Measurements from ENCODE around the gene C12orf42.

The C12orf42 gene

GRCh38 chr12:103423516-103423910, 72.3 kb downstream of the C12orf42 start:
- no peak for DNase-seq

GRCh38 chr12:103422746-103423515, 72.8 kb downstream of the C12orf42 start:
- DNase-seq, result peak; percentile 99

GRCh38 chr12:103422328-103422727, 73.4 kb downstream of the C12orf42 start:
- DNase-seq, result peak; percentile 72

- DNase-seq, result no peak
Measured at GRCh38 chr12:103421402-103421801, 74.4 kb downstream of the C12orf42 start.

- peak; percentile 95 for DNase-seq
Measured at GRCh38 chr12:103415681-103416080, 80.1 kb downstream of the C12orf42 start.

GRCh38 chr12:103401421-103401820, 94.3 kb downstream of the C12orf42 start:
- peak; percentile 39 for DNase-seq

- DNase-seq, result no peak
Measured at GRCh38 chr12:103399986-103400385, 95.8 kb downstream of the C12orf42 start.

- DNase-seq, result no peak
Measured at GRCh38 chr12:103397536-103397935, 98.2 kb downstream of the C12orf42 start.

GRCh38 chr12:103392722-103393121, 103.0 kb downstream of the C12orf42 start:
- no peak for DNase-seq

GRCh38 chr12:103391103-103391502, 104.7 kb downstream of the C12orf42 start:
- DNase-seq, result no peak

- DNase-seq, result peak; percentile 88
Measured at GRCh38 chr12:103387385-103387784, 108.4 kb downstream of the C12orf42 start.

GRCh38 chr12:103386451-103386850, 109.3 kb downstream of the C12orf42 start:
- no peak for DNase-seq

- DNase-seq, result no peak
Measured at GRCh38 chr12:103382736-103383346, 112.9 kb downstream of the C12orf42 start.

GRCh38 chr12:103382119-103382518, 113.6 kb downstream of the C12orf42 start:
- no peak for DNase-seq

- no peak for DNase-seq
Measured at GRCh38 chr12:103379670-103380069, 116.1 kb downstream of the C12orf42 start.

- DNase-seq, result peak; percentile 98
Measured at GRCh38 chr12:103373088-103373523, 122.7 kb downstream of the C12orf42 start.

GRCh38 chr12:103369929-103370328, 125.8 kb downstream of the C12orf42 start:
- DNase-seq, result no peak

GRCh38 chr12:103368167-103368566, 127.6 kb downstream of the C12orf42 start:
- no peak for DNase-seq

GRCh38 chr12:103354403-103354802, 141.4 kb downstream of the C12orf42 start:
- DNase-seq, result no peak

GRCh38 chr12:103353913-103354312, 141.9 kb downstream of the C12orf42 start:
- no peak for DNase-seq

GRCh38 chr12:103350116-103350515, 145.7 kb downstream of the C12orf42 start:
- no peak for DNase-seq

GRCh38 chr12:103348935-103349334, 146.8 kb downstream of the C12orf42 start:
- no peak for DNase-seq

- no peak for DNase-seq
Measured at GRCh38 chr12:103336940-103337339, 158.8 kb downstream of the C12orf42 start.

GRCh38 chr12:103334466-103334865, 161.3 kb downstream of the C12orf42 start:
- no peak for DNase-seq

GRCh38 chr12:103333676-103334075, 162.1 kb downstream of the C12orf42 start:
- DNase-seq, result no peak

Measured in NCI-H1105 treated with DMSO at 0.1 percent for 48 hours (cell line).